ENCODE measurements around the gene KLF13. TPM values are rescaled to one million over a fixed set of nuclear protein-coding genes. Genes with fewer than 3 reads are reported as not detected.
A peak's percentile ranks its signal among the peaks of the same experiment; 100 is the strongest.

KLF13 gene
- total and polyA plus RNA-seq, 3 experiments from 2014 or later, result 109 to 147 (median 145) TPM

GRCh38 chr15:31385736-31386135, 59.1 kb downstream of the KLF13 start:
- CTCF ChIA-PET, result interaction anchor here (1.0 to 1.9 kb wide), 9 partner anchors 13 to 103 kb away, joined by 3 to 14 read pairs (median 4); no protein-coding TSS in a partner anchor
- H3K4me3 ChIP-seq (ENCODE audit: low read length), result no peak overlapping the region
- H3K36me3 ChIP-seq (ENCODE audit: insufficient read depth, low read length), result peaks cover 4% of the 10 kb centered on the region
- H3K27me3 Mint-ChIP-seq, result peaks cover 0 to 1% of the 10 kb centered on the region in 2 donors
- peaks cover 58% of the 10 kb centered on the region for H3K4me1 ChIP-seq (ENCODE audit: insufficient read depth, low read length)
- H3K27me3 ChIP-seq (ENCODE audit: insufficient read depth, low read length, poor library complexity, severe bottlenecking), result no peaks in the 10 kb centered on the region
- H3K9me3 Mint-ChIP-seq, result no peaks in the 10 kb centered on the region
- H3K27ac ChIP-seq (ENCODE audit: low read depth, low read length), result no peak overlapping the region
- H3K4me3 Mint-ChIP-seq, result peak overlapping the region; percentile 4 to 85 (median 77)
- H3K9me3 ChIP-seq (ENCODE audit: low read length), result no peaks in the 10 kb centered on the region
- no peak for DNase-seq
- H3K4me1 Mint-ChIP-seq, result peaks cover 74 to 88% (median 82%) of the 10 kb centered on the region in 3 donors
- POLR2A ChIA-PET, result interaction anchor here (0.6 to 1.8 kb wide), 10 partner anchors 16 to 179 kb away, joined by 3 to 10 read pairs (median 4); partner anchors contain the start of gene KLF13
- H3K36me3 Mint-ChIP-seq, result peaks cover 4 to 24% (median 7%) of the 10 kb centered on the region in 3 donors
- H3K27ac Mint-ChIP-seq, result peak overlapping the region in 7 of 8 donors; percentile 84 to 96 (median 95)

- Mint-ChIP-seq H3K4me1 (peaks cover 71 to 83% (median 79%) of the 10 kb centered on the region in 3 donors), H3K4me3 (peak overlapping the region; percentile 72 to 88 (median 82))
- H3K27ac ChIP-seq (ENCODE audit: low read depth, low read length), result peak overlapping the region; percentile 17
These were observed 60.5 kb downstream of the KLF13 start for GRCh38 chr15:31387092-31387478.

GRCh38 chr15:31387479-31388118, 61.0 kb downstream of the KLF13 start:
- Mint-ChIP-seq H3K27ac (peak overlapping the region; percentile 84 to 96 (median 95)), H3K27me3 (peaks cover 0 to 2% of the 10 kb centered on the region in 2 donors), H3K4me3 (peak overlapping the region; percentile 72 to 88 (median 82)), H3K36me3 (peaks cover 0 to 14% (median 1%) of the 10 kb centered on the region in 3 donors), H3K9me3 (no peaks in the 10 kb centered on the region), H3K4me1 (peaks cover 69 to 82% (median 77%) of the 10 kb centered on the region in 3 donors)
- POLR2A ChIA-PET, result interaction anchor here (0.6 to 2.8 kb wide), 3 partner anchors 22 to 62 kb away, joined by 3 to 15 read pairs (median 5); partner anchors contain the start of gene KLF13
- DNase-seq, result peak in 3 of 5 donors; percentile 49 to 77 (median 70)
- CTCF ChIA-PET, result interaction anchor here (0.9 to 5.8 kb wide), 6 partner anchors 20 to 85 kb away, joined by 3 to 29 read pairs (median 4); no protein-coding TSS in a partner anchor
- Histone ChIP-seq H3K36me3 (ENCODE audit: insufficient read depth, low read length) (no peaks in the 10 kb centered on the region), H3K4me3 (ENCODE audit: low read length) (peak overlapping the region; percentile 8), H3K27ac (ENCODE audit: low read depth, low read length) (peak overlapping the region; percentile 17), H3K27me3 (ENCODE audit: insufficient read depth, low read length, poor library complexity, severe bottlenecking) (no peaks in the 10 kb centered on the region), H3K4me1 (ENCODE audit: insufficient read depth, low read length) (peaks cover 60% of the 10 kb centered on the region), H3K9me3 (ENCODE audit: low read length) (no peaks in the 10 kb centered on the region)

More at GRCh38 chr15:31387092-31387478, 60.5 kb downstream of the KLF13 start:
- ChIA-PET CTCF (interaction anchor here (0.7 to 5.8 kb wide), 7 partner anchors 19 to 172 kb away, joined by 3 to 29 read pairs (median 4); no protein-coding TSS in a partner anchor), POLR2A (interaction anchor here (1.1 to 1.8 kb wide), 4 partner anchors 48 to 86 kb away, joined by 3 to 10 read pairs (median 6); partner anchors contain the start of gene KLF13)
- peaks cover 0 to 16% (median 1%) of the 10 kb centered on the region in 3 donors for H3K36me3 Mint-ChIP-seq
- Histone ChIP-seq H3K27me3 (ENCODE audit: insufficient read depth, low read length, poor library complexity, severe bottlenecking) (no peaks in the 10 kb centered on the region), H3K9me3 (ENCODE audit: low read length) (no peaks in the 10 kb centered on the region), H3K4me3 (ENCODE audit: low read length) (peak overlapping the region; percentile 13), H3K4me1 (ENCODE audit: insufficient read depth, low read length) (peaks cover 60% of the 10 kb centered on the region), H3K36me3 (ENCODE audit: insufficient read depth, low read length) (no peaks in the 10 kb centered on the region)
- peak overlapping the region; percentile 84 to 96 (median 95) for H3K27ac Mint-ChIP-seq
- peak in 1 of 5 donors; percentile 64 for DNase-seq
- peaks cover 0 to 2% of the 10 kb centered on the region in 2 donors for H3K27me3 Mint-ChIP-seq
- no peaks in the 10 kb centered on the region for H3K9me3 Mint-ChIP-seq

- no peaks in the 10 kb centered on the region for H3K9me3 ChIP-seq (ENCODE audit: low read length)
- H3K4me3 ChIP-seq (ENCODE audit: low read length), result no peak overlapping the region
- H3K4me3 Mint-ChIP-seq, result peak overlapping the region; percentile 62 to 85 (median 72)
- no peaks in the 10 kb centered on the region for H3K9me3 Mint-ChIP-seq
- peaks cover 0 to 14% (median 1%) of the 10 kb centered on the region in 3 donors for H3K36me3 Mint-ChIP-seq
- H3K27ac ChIP-seq (ENCODE audit: low read depth, low read length), result no peak overlapping the region
- no peak for DNase-seq
- peaks cover 0 to 2% of the 10 kb centered on the region in 2 donors for H3K27me3 Mint-ChIP-seq
- peaks cover 66 to 76% (median 73%) of the 10 kb centered on the region in 3 donors for H3K4me1 Mint-ChIP-seq
- no peaks in the 10 kb centered on the region for H3K27me3 ChIP-seq (ENCODE audit: insufficient read depth, low read length, poor library complexity, severe bottlenecking)
- H3K4me1 ChIP-seq (ENCODE audit: insufficient read depth, low read length), result peaks cover 57% of the 10 kb centered on the region
- H3K27ac Mint-ChIP-seq, result peak overlapping the region; percentile 6 to 95 (median 86)
- CTCF ChIA-PET, result interaction anchor here (0.9 to 5.8 kb wide), 10 partner anchors 9 to 99 kb away, joined by 3 to 29 read pairs (median 3); no protein-coding TSS in a partner anchor
- POLR2A ChIA-PET, result interaction anchor here (0.9 to 2.8 kb wide), 9 partner anchors 8 to 94 kb away, joined by 3 to 15 read pairs (median 4); partner anchors contain the start of gene KLF13
- no peaks in the 10 kb centered on the region for H3K36me3 ChIP-seq (ENCODE audit: insufficient read depth, low read length)
These were observed 62.9 kb downstream of the KLF13 start for GRCh38 chr15:31389576-31389975.

- Mint-ChIP-seq H3K36me3 (peaks cover 0 to 14% (median 1%) of the 10 kb centered on the region in 3 donors), H3K9me3 (no peaks in the 10 kb centered on the region), H3K27me3 (peaks cover 0 to 2% of the 10 kb centered on the region in 2 donors), H3K27ac (peak overlapping the region; percentile 80 to 95 (median 88)), H3K4me3 (peak overlapping the region; percentile 12 to 80 (median 68)), H3K4me1 (peaks cover 64 to 75% (median 72%) of the 10 kb centered on the region in 3 donors)
- no peak for DNase-seq
- CTCF ChIA-PET, result interaction anchor here (0.9 to 5.8 kb wide), 9 partner anchors 9 to 87 kb away, joined by 3 to 29 read pairs (median 3); no protein-coding TSS in a partner anchor
- Histone ChIP-seq H3K9me3 (ENCODE audit: low read length) (no peaks in the 10 kb centered on the region), H3K4me3 (ENCODE audit: low read length) (no peak overlapping the region), H3K36me3 (ENCODE audit: insufficient read depth, low read length) (no peaks in the 10 kb centered on the region), H3K4me1 (ENCODE audit: insufficient read depth, low read length) (peaks cover 52% of the 10 kb centered on the region), H3K27ac (ENCODE audit: low read depth, low read length) (no peak overlapping the region), H3K27me3 (ENCODE audit: insufficient read depth, low read length, poor library complexity, severe bottlenecking) (no peaks in the 10 kb centered on the region)
- POLR2A ChIA-PET, result interaction anchor here (0.9 to 2.8 kb wide), 9 partner anchors 8 to 94 kb away, joined by 3 to 15 read pairs (median 4); partner anchors contain the start of gene KLF13
These were observed 63.4 kb downstream of the KLF13 start for GRCh38 chr15:31390029-31390428.

GRCh38 chr15:31390777-31391486, 64.3 kb downstream of the KLF13 start:
- H3K4me1 Mint-ChIP-seq, result peaks cover 58 to 71% (median 67%) of the 10 kb centered on the region in 3 donors
- Histone ChIP-seq H3K36me3 (ENCODE audit: insufficient read depth, low read length) (no peaks in the 10 kb centered on the region), H3K4me1 (ENCODE audit: insufficient read depth, low read length) (peaks cover 43% of the 10 kb centered on the region), H3K4me3 (ENCODE audit: low read length) (no peak overlapping the region), H3K27me3 (ENCODE audit: insufficient read depth, low read length, poor library complexity, severe bottlenecking) (no peaks in the 10 kb centered on the region), H3K9me3 (ENCODE audit: low read length) (no peaks in the 10 kb centered on the region), H3K27ac (ENCODE audit: low read depth, low read length) (no peak overlapping the region)
- peak overlapping the region; percentile 80 to 97 (median 88) for H3K27ac Mint-ChIP-seq
- H3K9me3 Mint-ChIP-seq, result no peaks in the 10 kb centered on the region
- H3K36me3 Mint-ChIP-seq, result peaks cover 0 to 13% (median 0%) of the 10 kb centered on the region in 3 donors
- CTCF ChIA-PET, result interaction anchor here (1.3 to 5.8 kb wide), 4 partner anchors 31 to 191 kb away, joined by 5 to 29 read pairs (median 16); no protein-coding TSS in a partner anchor
- H3K27me3 Mint-ChIP-seq, result peaks cover 0 to 1% of the 10 kb centered on the region in 2 donors
- no peak for DNase-seq
- peak overlapping the region; percentile 12 to 80 (median 68) for H3K4me3 Mint-ChIP-seq
- POLR2A ChIA-PET, result interaction anchor here (0.7 to 2.8 kb wide), 8 partner anchors 9 to 124 kb away, joined by 3 to 53 read pairs (median 10); partner anchors contain the start of gene KLF13
